ENCODE measurements around the gene SPATA13.
"Not testable (repeated sequence)": the region's sequence is repeated elsewhere in the genome, so short reads cannot be mapped to it uniquely, and the experiment has no call there.

GRCh38 chr13:24122045-24122444 is 38.5 kb upstream of the SPATA13 start:
- not testable (repeated sequence) for TF ChIP-seq CTCF (IDR thresholded peaks at IDR 0.05; ENCODE audit: low read depth, low read length); EZH2phosphoT487 (IDR thresholded peaks at IDR 0.05; ENCODE audit: low read depth)

Measured in OCI-LY3 (cell line).